Nephron (organoid): ENCODE results near the gene GMDS.

Experiments used
- H3K27ac Mint-ChIP-seq, 3 experiments: 2 replicates each; pipeline ENCODE4 v1.8.0; 2020; ENCODE audit warnings: mixed read lengths in 3 of 3, mild to moderate bottlenecking in 2 of 3, moderate library complexity in 1 of 3
- H3K27me3 Mint-ChIP-seq: 2 replicates; pipeline ENCODE4 v1.8.0; 2021; ENCODE audit warnings: low read depth, mild to moderate bottlenecking, moderate library complexity, mixed read lengths
- H3K36me3 Mint-ChIP-seq: 2 replicates; pipeline ENCODE4 v1.8.0; 2020; ENCODE audit warnings: low read depth, mixed read lengths
- H3K4me1 Mint-ChIP-seq: 2 replicates; pipeline ENCODE4 v1.8.0; 2020; ENCODE audit warnings: mixed read lengths
- H3K4me3 Mint-ChIP-seq, 3 experiments: 2 replicates each; pipeline ENCODE4 v1.8.0; 2020; ENCODE audit warnings: mild to moderate bottlenecking in 3 of 3, mixed read lengths in 3 of 3, moderate library complexity in 2 of 3
- H3K9me3 Mint-ChIP-seq: 2 replicates; pipeline ENCODE4 v1.8.0; 2020; ENCODE audit warnings: mixed read lengths
- TF ChIP-seq, protein P1 (sequence below), 3 experiments: fragments of 200-600 bp; sonication (generic); IDR thresholded peaks; one replicate each; pipeline ENCODE4 v1.5.0; 2021; ENCODE audit warnings: antibody characterized with exemption in 3 of 3; ENCODE audit not compliant: unreplicated experiment in 3 of 3

GMDS gene

DNA sequence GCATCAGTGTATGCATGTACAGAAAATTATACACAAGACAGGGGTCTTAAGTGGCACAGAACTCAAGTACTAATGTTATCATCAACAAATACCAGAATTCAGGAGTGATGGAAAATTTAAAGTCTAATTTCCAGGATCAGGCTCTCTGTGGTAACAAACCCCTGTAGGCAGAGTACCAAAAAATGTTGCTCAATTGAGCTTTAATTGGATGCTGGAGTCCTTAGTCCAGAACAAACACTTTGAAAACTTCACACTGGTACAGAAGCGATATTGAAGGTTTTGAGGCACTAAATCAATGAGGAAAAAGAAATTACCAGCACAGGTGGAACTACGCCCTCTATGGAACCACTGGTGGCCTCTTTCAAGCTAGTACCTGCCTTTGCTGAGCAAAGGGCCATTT, 522.6 kb downstream of the GMDS start:
- Mint-ChIP-seq H3K36me3 (no peaks in the 10 kb centered on the region), H3K27me3 (peaks cover 7% of the 10 kb centered on the region), H3K4me1 (peaks cover 31% of the 10 kb centered on the region), H3K4me3 (no peak overlapping the region), H3K9me3 (no peaks in the 10 kb centered on the region), H3K27ac (no peak overlapping the region)
- TF ChIP-seq, protein P1, sequence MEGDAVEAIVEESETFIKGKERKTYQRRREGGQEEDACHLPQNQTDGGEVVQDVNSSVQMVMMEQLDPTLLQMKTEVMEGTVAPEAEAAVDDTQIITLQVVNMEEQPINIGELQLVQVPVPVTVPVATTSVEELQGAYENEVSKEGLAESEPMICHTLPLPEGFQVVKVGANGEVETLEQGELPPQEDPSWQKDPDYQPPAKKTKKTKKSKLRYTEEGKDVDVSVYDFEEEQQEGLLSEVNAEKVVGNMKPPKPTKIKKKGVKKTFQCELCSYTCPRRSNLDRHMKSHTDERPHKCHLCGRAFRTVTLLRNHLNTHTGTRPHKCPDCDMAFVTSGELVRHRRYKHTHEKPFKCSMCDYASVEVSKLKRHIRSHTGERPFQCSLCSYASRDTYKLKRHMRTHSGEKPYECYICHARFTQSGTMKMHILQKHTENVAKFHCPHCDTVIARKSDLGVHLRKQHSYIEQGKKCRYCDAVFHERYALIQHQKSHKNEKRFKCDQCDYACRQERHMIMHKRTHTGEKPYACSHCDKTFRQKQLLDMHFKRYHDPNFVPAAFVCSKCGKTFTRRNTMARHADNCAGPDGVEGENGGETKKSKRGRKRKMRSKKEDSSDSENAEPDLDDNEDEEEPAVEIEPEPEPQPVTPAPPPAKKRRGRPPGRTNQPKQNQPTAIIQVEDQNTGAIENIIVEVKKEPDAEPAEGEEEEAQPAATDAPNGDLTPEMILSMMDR (IDR thresholded peaks at IDR 0.05; ENCODE audit: unreplicated experiment in 3 of 3) = no peak

DNA sequence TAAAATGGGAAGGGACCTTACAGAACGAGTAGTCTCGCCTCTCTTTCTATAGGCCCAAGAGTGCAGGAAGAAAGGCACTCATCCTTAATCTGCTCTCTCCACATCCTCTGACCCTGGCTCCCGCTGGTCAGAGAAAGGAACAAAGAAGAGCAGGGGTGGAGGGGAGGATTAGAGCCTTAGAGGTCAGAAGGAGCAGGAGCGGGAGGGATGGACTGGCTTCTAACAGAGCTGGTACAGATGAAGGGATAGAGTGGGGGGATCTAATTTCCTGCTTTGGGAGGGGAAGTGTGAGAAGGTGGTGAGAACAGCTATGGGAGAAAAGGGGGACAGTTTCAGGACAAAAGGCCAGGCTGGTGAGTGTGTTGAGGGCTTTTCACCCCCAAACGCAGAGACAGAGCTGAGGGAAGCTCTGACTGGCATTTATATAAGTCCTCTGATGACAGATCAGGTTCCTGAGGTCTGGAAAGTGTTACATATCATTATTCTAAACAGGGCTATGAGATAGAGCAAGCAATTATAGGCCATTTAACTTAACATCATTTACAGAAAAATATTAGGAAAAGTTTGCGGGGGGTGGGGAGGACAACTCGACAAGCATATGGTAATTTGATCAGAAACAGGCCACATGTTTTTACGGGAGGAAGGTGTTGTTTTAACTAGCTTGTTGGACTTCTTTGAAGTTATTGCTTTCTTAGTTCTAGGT, 524.6 kb downstream of the GMDS start:
- Mint-ChIP-seq H3K4me1 (peaks cover 44% of the 10 kb centered on the region), H3K36me3 (no peaks in the 10 kb centered on the region), H3K27ac (peak overlapping the region in 1 of 3 experiments; percentile 3), H3K9me3 (no peaks in the 10 kb centered on the region), H3K27me3 (peaks cover 7% of the 10 kb centered on the region), H3K4me3 (no peak overlapping the region)
- TF ChIP-seq, protein P1 (IDR thresholded peaks at IDR 0.05; ENCODE audit: unreplicated experiment in 3 of 3) = no peak

DNA sequence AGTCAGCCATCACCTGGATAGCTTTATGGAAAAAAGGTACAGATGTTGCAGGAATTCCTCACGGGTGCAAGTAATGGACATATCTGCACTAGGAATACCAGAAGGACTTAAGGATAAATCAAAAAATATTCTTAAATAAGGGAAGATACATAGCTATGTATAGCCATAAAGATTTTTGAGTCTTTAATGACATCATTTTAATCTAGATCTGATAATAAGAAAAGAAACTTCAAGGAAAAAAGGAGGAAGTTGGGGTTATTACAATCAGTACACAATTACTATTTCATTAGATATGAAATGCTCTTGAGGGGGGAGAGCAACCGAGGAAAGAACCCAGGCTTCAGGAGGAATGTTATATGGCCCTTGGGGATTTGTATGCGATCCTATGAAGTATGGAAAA, 525.5 kb downstream of the GMDS start:
- Mint-ChIP-seq H3K27ac (peak overlapping the region in 1 of 3 experiments; percentile 37), H3K4me1 (peaks cover 50% of the 10 kb centered on the region)

DNA sequence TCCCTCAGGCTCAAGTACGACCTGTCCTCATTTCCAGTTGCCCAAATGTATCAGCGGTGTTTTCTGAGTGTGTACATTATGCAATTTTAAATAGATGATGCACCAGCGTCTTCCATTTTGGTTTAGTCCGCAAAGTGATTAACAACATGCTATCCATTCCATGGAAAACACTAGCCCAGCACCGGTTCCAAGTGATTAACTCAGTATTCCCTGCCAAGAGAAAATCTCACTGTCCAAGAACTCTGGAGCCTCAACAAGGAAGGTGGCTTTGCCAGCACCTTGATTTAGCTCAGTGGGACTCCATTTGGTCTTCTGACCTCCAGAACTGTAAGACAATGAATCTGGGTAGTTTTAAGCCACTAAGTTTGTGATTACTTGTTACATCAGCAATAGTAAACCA, 528.5 kb downstream of the GMDS start:
- peaks cover 48% of the 10 kb centered on the region for H3K4me1 Mint-ChIP-seq
- H3K36me3 Mint-ChIP-seq = no peaks in the 10 kb centered on the region
- H3K27me3 Mint-ChIP-seq = peaks cover 8% of the 10 kb centered on the region
- H3K9me3 Mint-ChIP-seq = no peaks in the 10 kb centered on the region
- TF ChIP-seq, protein P1 (IDR thresholded peaks at IDR 0.05; ENCODE audit: unreplicated experiment in 3 of 3) = no peak
- peak overlapping the region in 1 of 3 experiments; percentile 52 for H3K27ac Mint-ChIP-seq
- H3K4me3 Mint-ChIP-seq = no peak overlapping the region

More for the DNA sequence above, 525.5 kb downstream of the GMDS start:
- no peaks in the 10 kb centered on the region for H3K9me3 Mint-ChIP-seq
- no peaks in the 10 kb centered on the region for H3K36me3 Mint-ChIP-seq
- TF ChIP-seq, protein P1 (IDR thresholded peaks at IDR 0.05; ENCODE audit: unreplicated experiment in 3 of 3) = no peak
- peaks cover 8% of the 10 kb centered on the region for H3K27me3 Mint-ChIP-seq
- no peak overlapping the region for H3K4me3 Mint-ChIP-seq

DNA sequence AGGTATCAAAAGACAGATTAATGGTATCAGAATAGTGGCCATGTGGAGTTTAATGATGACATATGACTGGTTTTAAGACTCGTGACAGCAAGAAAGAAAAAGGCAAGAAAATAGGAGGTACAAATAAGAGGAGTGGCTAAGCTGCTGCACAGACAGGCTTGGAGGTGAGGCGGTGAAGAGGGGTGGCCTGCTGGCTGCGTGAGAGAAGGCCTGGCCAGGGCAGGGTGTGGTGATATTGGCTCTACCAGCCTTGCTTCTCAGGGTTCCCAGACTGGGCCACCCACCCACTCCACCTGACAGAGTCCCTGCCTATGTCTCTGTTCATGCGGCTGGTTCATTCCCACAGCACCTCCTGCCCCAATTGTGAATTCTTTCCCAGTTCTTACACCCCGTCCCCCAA, 529.0 kb downstream of the GMDS start:
- H3K4me3 Mint-ChIP-seq = no peak overlapping the region
- peaks cover 48% of the 10 kb centered on the region for H3K4me1 Mint-ChIP-seq
- H3K27ac Mint-ChIP-seq = peak overlapping the region in 2 of 3 experiments; percentile 8 to 17
- H3K9me3 Mint-ChIP-seq = no peaks in the 10 kb centered on the region
- H3K27me3 Mint-ChIP-seq = peaks cover 11% of the 10 kb centered on the region
- TF ChIP-seq, protein P1 (IDR thresholded peaks at IDR 0.05; ENCODE audit: unreplicated experiment in 3 of 3) = no peak
- H3K36me3 Mint-ChIP-seq = no peaks in the 10 kb centered on the region

DNA sequence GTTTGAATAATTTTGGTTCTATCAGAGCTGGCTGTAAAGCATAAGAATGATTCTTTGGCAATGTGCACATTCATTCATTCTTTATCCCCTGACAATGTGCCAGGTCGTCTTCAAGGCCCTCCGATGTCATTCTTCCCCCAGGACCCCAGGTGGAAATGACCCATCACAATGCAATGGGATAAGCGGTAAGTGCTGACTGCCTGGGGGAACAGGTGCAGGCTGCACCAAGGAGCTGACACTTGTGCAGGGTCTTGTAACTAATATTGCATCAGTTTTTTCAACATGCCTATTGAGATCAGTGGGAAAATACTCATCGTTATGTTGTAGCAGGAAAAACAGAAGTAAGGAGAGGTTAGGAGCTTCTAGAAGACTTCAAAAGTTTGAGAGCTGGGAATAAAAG, 530.1 kb downstream of the GMDS start:
- Mint-ChIP-seq H3K4me1 (peaks cover 39% of the 10 kb centered on the region), H3K9me3 (no peaks in the 10 kb centered on the region), H3K36me3 (no peaks in the 10 kb centered on the region), H3K27me3 (peaks cover 17% of the 10 kb centered on the region), H3K27ac (peak overlapping the region in 2 of 3 experiments; percentile 8 to 27), H3K4me3 (no peak overlapping the region)
- TF ChIP-seq, protein P1 (IDR thresholded peaks at IDR 0.05; ENCODE audit: unreplicated experiment in 3 of 3) = no peak
